Thyroid gland (tissue), 4 donors: Measurements from ENCODE around the gene MRGPRF.

Experiments
- POLR2A ChIP-seq, 2 donors: fragments of 450-650 bp; IDR thresholded peaks; one replicate each; pipeline ENCODE4 v1.6.1; 2017; ENCODE audit warnings: antibody characterized with exemption in 2 of 2, mild to moderate bottlenecking in 2 of 2, moderate library complexity in 1 of 2
- TF ChIP-seq, protein P1 (sequence below), 6 experiments: fragments of 200-600 bp in 3 of 6; fragments of 450-650 bp in 3 of 6; sonication (generic) in 3 of 6; IDR thresholded peaks; one replicate each; pipeline ENCODE4 v1.5.1; 2016 to 2019; ENCODE audit warnings: antibody characterized with exemption in 6 of 6, mild to moderate bottlenecking in 2 of 6, inconsistent platforms in 1 of 6, moderate library complexity in 1 of 6

- TF ChIP-seq, protein P1, sequence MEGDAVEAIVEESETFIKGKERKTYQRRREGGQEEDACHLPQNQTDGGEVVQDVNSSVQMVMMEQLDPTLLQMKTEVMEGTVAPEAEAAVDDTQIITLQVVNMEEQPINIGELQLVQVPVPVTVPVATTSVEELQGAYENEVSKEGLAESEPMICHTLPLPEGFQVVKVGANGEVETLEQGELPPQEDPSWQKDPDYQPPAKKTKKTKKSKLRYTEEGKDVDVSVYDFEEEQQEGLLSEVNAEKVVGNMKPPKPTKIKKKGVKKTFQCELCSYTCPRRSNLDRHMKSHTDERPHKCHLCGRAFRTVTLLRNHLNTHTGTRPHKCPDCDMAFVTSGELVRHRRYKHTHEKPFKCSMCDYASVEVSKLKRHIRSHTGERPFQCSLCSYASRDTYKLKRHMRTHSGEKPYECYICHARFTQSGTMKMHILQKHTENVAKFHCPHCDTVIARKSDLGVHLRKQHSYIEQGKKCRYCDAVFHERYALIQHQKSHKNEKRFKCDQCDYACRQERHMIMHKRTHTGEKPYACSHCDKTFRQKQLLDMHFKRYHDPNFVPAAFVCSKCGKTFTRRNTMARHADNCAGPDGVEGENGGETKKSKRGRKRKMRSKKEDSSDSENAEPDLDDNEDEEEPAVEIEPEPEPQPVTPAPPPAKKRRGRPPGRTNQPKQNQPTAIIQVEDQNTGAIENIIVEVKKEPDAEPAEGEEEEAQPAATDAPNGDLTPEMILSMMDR (IDR thresholded peaks at IDR 0.05), result no peak
- TF ChIP-seq POLR2A (IDR thresholded peaks at IDR 0.05), result no peak
Observed at GRCh38 chr11:69035946-69036340, 22.9 kb upstream of the MRGPRF start.
